PFSK-1 (cell line): Measurements from ENCODE around the gene GLCCI1.

Source experiments
- POLR2AphosphoS5 ChIP-seq: IDR thresholded peaks from 2 replicates; pipeline ENCODE4 v1.6.1; 2012; ENCODE audit warnings: low read depth, mild to moderate bottlenecking, control low read depth, low read length, moderate library complexity
- SIN3A ChIP-seq: IDR thresholded peaks from 2 replicates; pipeline ENCODE4 v1.6.1; 2012; ENCODE audit warnings: mild to moderate bottlenecking, low read length, moderate library complexity, borderline replicate concordance; ENCODE audit not compliant: insufficient read depth
- TAF1 ChIP-seq: IDR thresholded peaks from 2 replicates; pipeline ENCODE4 v1.6.1; 2012; ENCODE audit warnings: low read length, control low read depth, borderline replicate concordance; ENCODE audit not compliant: insufficient read depth
- TF ChIP-seq, protein P1 (sequence below), 2 experiments: IDR thresholded peaks; 2 replicates each; pipeline versions ENCODE4 v1.6.1 to v1.8.0; 2011 to 2012; ENCODE audit warnings: low read depth in 2 of 2, low read length in 2 of 2, control low read depth in 1 of 2, inconsistent platforms in 1 of 2, mild to moderate bottlenecking in 1 of 2, moderate library complexity in 1 of 2; ENCODE audit not compliant: insufficient read depth in 1 of 2

DNA sequence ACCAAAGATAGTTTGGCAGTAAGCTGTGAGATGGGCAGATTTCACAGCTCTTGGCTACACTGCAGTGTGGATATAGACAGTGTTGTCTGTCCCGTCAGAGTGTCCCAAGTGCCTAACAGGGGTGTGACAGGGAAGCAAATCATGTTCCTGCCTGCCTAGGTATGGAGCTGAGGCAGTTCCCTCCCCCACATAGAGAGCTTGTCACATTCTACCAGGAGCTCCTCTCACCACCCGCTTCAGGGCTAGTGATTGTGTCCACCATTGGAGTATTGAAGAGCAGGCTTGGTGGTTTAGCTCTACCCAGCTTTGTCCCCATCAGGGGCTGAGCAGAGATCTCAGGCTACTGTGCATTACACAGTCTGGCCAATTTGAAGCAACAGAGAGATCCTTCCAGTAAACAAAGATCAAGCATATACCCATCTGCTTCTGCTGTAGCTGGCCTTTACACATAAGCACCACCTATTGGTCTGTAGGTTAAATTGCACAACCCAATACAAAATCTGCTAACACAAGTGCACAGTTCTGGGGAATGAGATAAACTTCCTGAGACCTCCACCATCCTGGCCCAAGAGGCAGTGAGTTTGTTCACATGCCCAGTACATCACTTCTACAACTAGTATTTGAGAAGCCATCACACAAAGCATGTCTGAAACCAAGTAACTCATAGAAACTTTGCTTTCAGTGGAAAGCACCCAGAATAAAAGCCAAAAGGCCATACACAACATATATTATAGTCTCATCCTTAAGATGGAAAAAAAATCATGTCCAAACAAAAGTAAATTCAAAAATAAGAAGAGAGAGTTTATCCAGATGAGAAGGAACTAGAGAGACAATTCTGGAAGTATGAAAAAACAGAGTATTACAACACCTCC lies 67.3 kb downstream of the GLCCI1 start:
- TF ChIP-seq TAF1 (no peak), POLR2AphosphoS5 (no peak), SIN3A (no peak)
- TF ChIP-seq, protein P1, sequence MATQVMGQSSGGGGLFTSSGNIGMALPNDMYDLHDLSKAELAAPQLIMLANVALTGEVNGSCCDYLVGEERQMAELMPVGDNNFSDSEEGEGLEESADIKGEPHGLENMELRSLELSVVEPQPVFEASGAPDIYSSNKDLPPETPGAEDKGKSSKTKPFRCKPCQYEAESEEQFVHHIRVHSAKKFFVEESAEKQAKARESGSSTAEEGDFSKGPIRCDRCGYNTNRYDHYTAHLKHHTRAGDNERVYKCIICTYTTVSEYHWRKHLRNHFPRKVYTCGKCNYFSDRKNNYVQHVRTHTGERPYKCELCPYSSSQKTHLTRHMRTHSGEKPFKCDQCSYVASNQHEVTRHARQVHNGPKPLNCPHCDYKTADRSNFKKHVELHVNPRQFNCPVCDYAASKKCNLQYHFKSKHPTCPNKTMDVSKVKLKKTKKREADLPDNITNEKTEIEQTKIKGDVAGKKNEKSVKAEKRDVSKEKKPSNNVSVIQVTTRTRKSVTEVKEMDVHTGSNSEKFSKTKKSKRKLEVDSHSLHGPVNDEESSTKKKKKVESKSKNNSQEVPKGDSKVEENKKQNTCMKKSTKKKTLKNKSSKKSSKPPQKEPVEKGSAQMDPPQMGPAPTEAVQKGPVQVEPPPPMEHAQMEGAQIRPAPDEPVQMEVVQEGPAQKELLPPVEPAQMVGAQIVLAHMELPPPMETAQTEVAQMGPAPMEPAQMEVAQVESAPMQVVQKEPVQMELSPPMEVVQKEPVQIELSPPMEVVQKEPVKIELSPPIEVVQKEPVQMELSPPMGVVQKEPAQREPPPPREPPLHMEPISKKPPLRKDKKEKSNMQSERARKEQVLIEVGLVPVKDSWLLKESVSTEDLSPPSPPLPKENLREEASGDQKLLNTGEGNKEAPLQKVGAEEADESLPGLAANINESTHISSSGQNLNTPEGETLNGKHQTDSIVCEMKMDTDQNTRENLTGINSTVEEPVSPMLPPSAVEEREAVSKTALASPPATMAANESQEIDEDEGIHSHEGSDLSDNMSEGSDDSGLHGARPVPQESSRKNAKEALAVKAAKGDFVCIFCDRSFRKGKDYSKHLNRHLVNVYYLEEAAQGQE (IDR thresholded peaks at IDR 0.05; ENCODE audit: insufficient read depth in 1 of 2, low read depth in 2 of 2, low read length in 2 of 2), result no peak
